HG02973 (cell line): Measurements from ENCODE around the gene KLF6.

Experiments
- ATAC-seq: cut with Tn5 transposase; IDR thresholded peaks from one replicate; pipeline ENCODE4 v1.9.1; 2021; ENCODE audit warnings: moderate library complexity; ENCODE audit not compliant: unreplicated experiment

The KLF6 gene

GRCh38 chr10:3811291-3811870 lies 26.4 kb upstream of the KLF6 start:
- ATAC-seq, result peak; percentile 75

DNA sequence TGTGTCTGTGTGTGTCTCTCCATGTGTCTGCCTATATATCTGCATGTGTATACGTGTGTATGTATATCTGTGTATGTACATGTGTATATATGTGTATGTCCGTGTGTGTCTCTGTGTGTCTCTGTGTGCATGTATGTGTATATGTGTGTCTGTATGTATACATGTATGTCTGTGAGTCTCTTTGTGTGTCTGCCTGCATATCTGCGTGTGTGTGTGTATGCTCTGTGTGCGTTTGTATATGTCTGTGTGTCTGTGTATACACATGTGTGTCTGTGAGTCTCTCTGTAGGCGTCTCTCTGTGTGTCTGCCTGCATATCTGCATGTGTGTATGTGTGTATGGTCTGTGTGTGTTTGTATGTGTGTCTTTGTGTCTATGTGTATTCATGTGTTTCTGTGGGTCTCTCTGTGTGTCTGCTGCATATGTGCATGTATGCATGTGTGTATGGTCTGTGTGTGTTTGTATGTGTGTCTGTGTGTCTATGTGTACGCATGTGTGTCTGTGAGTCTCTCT lies 23.7 kb upstream of the KLF6 start:
- ATAC-seq, result no peak

GRCh38 chr10:3807928-3808496 lies 23.0 kb upstream of the KLF6 start:
- ATAC-seq, result no peak

GRCh38 chr10:3807211-3807927 lies 22.4 kb upstream of the KLF6 start:
- no peak for ATAC-seq

- no peak for ATAC-seq
Observed at GRCh38 chr10:3806603-3807002, 21.6 kb upstream of the KLF6 start.

DNA sequence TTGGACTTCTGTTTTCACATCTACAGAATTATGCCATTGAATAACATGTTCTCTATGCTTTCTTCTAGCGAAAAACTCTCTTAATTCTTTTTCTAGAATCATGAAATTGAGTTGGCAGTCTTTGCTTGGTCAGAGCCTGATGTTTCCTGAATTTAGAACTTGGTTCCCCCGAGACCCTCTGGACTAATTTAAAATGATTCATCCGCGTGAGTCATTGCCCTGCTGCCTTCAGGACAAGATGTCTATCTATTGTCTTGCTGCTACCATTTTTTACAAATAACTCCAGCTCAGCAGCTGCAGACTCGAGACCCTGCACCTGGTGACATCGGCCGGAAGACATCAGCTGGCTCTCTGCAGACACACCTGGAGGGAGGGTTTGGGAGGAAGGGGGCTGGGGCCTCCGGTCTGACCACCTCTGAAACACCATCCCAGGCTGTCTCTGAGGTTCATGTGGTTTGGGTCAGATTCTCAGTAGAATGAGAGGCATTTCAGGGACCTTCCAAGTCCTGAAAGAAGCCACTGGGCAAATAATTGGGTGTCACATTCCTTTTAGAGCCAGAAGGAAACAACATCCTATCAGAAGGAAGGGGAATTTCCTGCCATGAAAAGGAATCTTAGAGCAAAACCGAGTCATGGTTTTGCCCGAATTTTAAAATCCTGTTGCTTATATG lies 20.9 kb upstream of the KLF6 start:
- peak; percentile 24 for ATAC-seq

DNA sequence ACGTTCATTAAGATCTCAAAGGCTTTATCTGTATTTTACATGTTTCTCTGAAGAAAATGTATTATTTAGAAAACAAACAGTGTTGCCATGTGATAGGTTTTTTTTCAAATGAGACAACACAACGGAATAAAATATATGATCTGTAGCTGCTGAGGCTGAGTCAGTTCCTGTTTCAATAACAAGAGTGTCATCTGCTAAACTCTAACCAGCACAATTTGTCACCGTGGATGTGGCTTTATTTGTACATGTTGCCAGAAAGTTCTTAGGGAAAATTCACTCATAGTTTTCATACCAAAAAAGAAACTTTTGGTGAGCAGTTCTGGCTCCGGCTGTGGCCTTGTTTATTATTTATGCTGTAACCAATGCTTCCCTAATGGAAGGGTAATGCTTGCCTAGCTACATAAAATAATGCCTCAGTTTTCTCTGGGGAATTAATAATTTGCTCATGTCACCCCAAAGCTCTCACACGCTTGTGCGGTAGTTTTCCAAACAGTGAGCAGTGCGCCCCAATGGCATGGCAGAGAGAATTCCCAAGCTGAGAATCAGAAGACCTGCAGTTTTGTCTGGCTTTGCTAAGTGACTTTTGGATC lies 20.3 kb upstream of the KLF6 start:
- peak; percentile 39 for ATAC-seq

- no peak for ATAC-seq
Observed at GRCh38 chr10:3803927-3804741, 19.1 kb upstream of the KLF6 start.

GRCh38 chr10:3803295-3803926 lies 18.4 kb upstream of the KLF6 start:
- no peak for ATAC-seq

- no peak for ATAC-seq
Observed at GRCh38 chr10:3802526-3803265, 17.7 kb upstream of the KLF6 start.

- ATAC-seq, result no peak
Observed at GRCh38 chr10:3801558-3802192, 16.7 kb upstream of the KLF6 start.

- no peak for ATAC-seq
Observed at GRCh38 chr10:3800586-3800985, 15.6 kb upstream of the KLF6 start.

- ATAC-seq, result no peak
Observed at GRCh38 chr10:3797750-3798149, 12.7 kb upstream of the KLF6 start.

DNA sequence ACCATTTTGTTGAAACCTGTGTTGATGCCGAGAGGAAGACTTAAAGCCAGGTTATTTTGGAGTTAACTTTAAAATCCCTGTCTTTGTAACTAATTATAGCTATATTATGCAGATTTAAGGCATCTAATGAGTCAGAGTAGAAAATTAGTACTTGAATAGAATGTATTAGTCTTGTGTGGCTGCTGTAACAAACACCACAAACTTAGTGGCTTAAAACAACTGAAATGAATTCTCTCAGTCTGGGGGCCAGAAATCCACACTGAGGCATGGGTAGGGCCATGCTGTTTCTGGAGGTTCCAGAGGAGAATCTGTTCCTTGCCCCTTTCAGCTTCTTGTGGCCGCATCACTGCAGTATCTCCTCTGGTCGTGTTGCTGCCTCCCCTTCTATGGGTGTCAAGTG lies 8.5 kb upstream of the KLF6 start:
- ATAC-seq, result no peak

GRCh38 chr10:3792710-3793219 lies 7.8 kb upstream of the KLF6 start:
- no peak for ATAC-seq

- no peak for ATAC-seq
Observed at GRCh38 chr10:3791974-3792633, 7.1 kb upstream of the KLF6 start.

GRCh38 chr10:3790858-3791257 lies 5.8 kb upstream of the KLF6 start:
- no peak for ATAC-seq

DNA sequence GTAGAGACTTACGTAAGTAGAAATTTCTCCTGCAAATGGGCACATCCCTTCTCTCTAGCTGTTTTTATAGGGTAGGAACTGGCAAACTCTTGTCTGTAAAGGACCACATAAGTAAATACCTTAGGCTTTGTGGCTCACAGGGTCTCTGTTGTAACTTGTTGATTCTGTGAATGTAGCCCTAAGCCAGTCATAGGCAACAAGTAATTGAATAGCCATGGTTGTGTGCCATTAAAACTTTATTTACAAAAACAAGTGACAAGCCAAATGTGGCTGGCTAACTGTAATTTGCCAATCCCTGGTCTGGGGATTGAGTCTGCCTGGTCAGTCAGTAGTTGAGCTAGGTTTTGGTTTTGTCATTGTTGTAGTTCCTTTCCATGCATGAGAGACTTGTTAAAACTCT lies 5.3 kb upstream of the KLF6 start:
- ATAC-seq, result no peak
